CD4-positive, CD25-positive, alpha-beta regulatory T cell (primary cell): ENCODE data around the gene IFNA17. TPM values are rescaled to one million over a fixed set of nuclear protein-coding genes. Genes with fewer than 3 reads are reported as not detected.
"Not testable (repeated sequence)": the region's sequence is repeated elsewhere in the genome, so short reads cannot be mapped to it uniquely, and the experiment has no call there.

Source experiments
- ATAC-seq, 2 donors: fragments of 150-1000 bp; cut with Tn5 transposase; one replicate each; pipeline ENCODE4 v1.10.0; 2021; ENCODE audit warnings: low read depth in 2 of 2, moderate number of reproducible peaks in 2 of 2, moderate library complexity in 1 of 2
- DNase-seq, 3 donors: peaks; one replicate each; pipeline versions ENCODE4 v3.0.0 to v3.0.0-alpha.2; 2012 to 2022; ENCODE audit warnings: mixed read lengths in 1 of 3
- H3K27ac ChIP-seq: one replicate; pipeline ENCODE4 v1.7.0; 2013; ENCODE audit warnings: mild to moderate bottlenecking, low read length; ENCODE audit not compliant: insufficient read depth, poor library complexity, severe bottlenecking
- H3K27me3 ChIP-seq: one replicate; pipeline ENCODE4 v1.7.0; 2013; ENCODE audit warnings: low read length; ENCODE audit not compliant: control insufficient read depth, insufficient read depth
- H3K36me3 ChIP-seq: one replicate; pipeline ENCODE4 v1.7.0; 2013; ENCODE audit warnings: mild to moderate bottlenecking, low read length, moderate library complexity; ENCODE audit not compliant: control insufficient read depth, insufficient read depth
- H3K4me1 ChIP-seq: 2 replicates; pipeline ENCODE4 v1.7.0; 2013; ENCODE audit warnings: mild to moderate bottlenecking, low read length; ENCODE audit not compliant: insufficient read depth, control insufficient read depth, poor library complexity, severe bottlenecking
- H3K4me3 ChIP-seq: one replicate; pipeline ENCODE4 v1.7.0; 2013; ENCODE audit warnings: low read depth, mild to moderate bottlenecking, low read length, moderate library complexity
- H3K9me3 ChIP-seq, 2 experiments: 1 replicate in 1 of 2; 2 replicates in 1 of 2; pipeline ENCODE4 v1.7.0; 2013; ENCODE audit warnings: low read length in 2 of 2, mild to moderate bottlenecking in 1 of 2, moderate library complexity in 1 of 2; ENCODE audit not compliant: control insufficient read depth in 2 of 2
- H3K27ac Mint-ChIP-seq, 3 donors: one replicate each; pipeline ENCODE4 v1.8.0; 2020 to 2022; ENCODE audit warnings: mild to moderate bottlenecking in 3 of 3, mixed read lengths in 3 of 3, moderate library complexity in 2 of 3
- H3K27me3 Mint-ChIP-seq: one replicate; pipeline ENCODE4 v1.8.0; 2022; ENCODE audit warnings: mild to moderate bottlenecking, mixed read lengths
- H3K36me3 Mint-ChIP-seq: one replicate; pipeline ENCODE4 v1.8.0; 2020; ENCODE audit warnings: mixed read lengths
- H3K4me1 Mint-ChIP-seq, 4 donors: one replicate each; pipeline ENCODE4 v1.8.0; 2020 to 2022; ENCODE audit warnings: mixed read lengths in 4 of 4, mild to moderate bottlenecking in 1 of 4
- H3K4me3 Mint-ChIP-seq, 4 donors: one replicate each; pipeline ENCODE4 v1.8.0; 2020 to 2022; ENCODE audit warnings: mild to moderate bottlenecking in 4 of 4, mixed read lengths in 4 of 4, moderate library complexity in 3 of 4
- H3K9me3 Mint-ChIP-seq, 7 donors: one replicate each; pipeline ENCODE4 v1.8.0; 2020 to 2022; ENCODE audit warnings: mixed read lengths in 7 of 7, mild to moderate bottlenecking in 3 of 7, moderate library complexity in 2 of 7
- polyA plus RNA-seq, 4 donors: library from polyadenylated mRNA; unstranded; fragments of 300-500 nt; fragmentation: Illumina TruSeq; gene quantifications; one replicate each; pipeline ENCODE4 v1.2.3, GENCODE V29; 2021
- total RNA-seq: library from RNA; stranded (reverse); gene quantifications from one replicate; pipeline ENCODE4 v1.2.3, GENCODE V29; 2022

Gene IFNA17
- total and polyA plus RNA-seq, 5 donors from 2014 or later = not detected

DNA sequence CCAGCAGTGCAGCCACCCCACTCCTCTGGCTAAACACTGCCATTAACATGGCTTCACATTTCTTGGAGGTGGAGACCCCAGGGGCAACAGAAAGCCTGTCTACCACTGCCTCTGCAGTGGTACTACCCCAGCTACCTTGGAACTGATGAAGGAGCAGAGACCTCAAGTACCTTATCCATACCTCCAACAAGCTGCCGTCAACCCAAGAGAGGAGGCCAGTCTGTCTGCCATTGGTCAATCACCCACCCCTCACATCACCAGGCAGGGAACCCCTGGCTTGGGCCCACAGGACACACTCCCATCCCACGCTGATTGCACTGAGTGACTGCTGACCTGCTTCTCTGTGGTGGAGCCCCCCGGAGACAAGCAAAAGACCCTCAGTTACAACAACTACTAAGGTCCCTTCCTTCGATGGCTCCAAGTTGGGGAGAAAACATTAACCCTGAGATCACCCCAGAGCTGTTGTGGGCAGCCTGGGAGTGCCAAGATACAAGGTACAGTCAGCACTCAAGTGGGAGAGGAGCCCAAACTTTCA, 6.2 kb upstream of the IFNA17 start:
- Histone ChIP-seq H3K27ac (no peak overlapping the region), H3K4me3 (no peak overlapping the region), H3K9me3 (no peaks in the 10 kb centered on the region), H3K27me3 (peaks cover under 1% of the 10 kb centered on the region), H3K36me3 (no peaks in the 10 kb centered on the region), H3K4me1 (no peaks in the 10 kb centered on the region)
- ATAC-seq (no peak), DNase-seq (no peak)
- H3K27ac Mint-ChIP-seq = no peak overlapping the region
- peaks cover 27% of the 10 kb centered on the region for H3K27me3 Mint-ChIP-seq
- H3K4me3 Mint-ChIP-seq = no peak overlapping the region
- H3K4me1 Mint-ChIP-seq = peaks cover 0 to 6% (median 2%) of the 10 kb centered on the region in 4 donors
- H3K36me3 Mint-ChIP-seq = no peaks in the 10 kb centered on the region
- peaks cover 0 to 2% (median 0%) of the 10 kb centered on the region in 7 donors for H3K9me3 Mint-ChIP-seq

DNA sequence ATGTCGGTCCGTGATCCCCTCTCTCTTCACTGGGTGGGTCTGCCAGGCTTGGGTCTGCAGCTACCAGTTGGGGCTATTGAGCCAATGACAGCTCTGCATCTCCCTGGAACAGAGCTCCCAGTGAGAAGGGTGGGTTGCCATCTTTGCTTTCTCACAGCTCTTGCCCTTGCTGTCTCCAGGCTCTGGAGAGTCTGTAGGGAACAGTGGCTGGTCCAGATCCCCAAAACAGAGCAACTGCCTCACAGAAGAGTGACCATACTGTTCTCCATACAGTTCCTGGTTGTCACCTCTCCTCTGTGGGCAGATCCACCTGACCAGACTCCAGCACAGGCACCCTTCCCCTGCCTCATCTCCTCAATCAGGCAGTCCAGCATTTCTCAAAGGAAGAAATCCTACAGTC, 5.2 kb upstream of the IFNA17 start:
- no peak overlapping the region for H3K27ac Mint-ChIP-seq
- no peak overlapping the region for H3K4me3 ChIP-seq
- no peaks in the 10 kb centered on the region for H3K4me1 ChIP-seq
- H3K27ac ChIP-seq = no peak overlapping the region
- DNase-seq (no peak), ATAC-seq (no peak)
- H3K27me3 ChIP-seq = no peaks in the 10 kb centered on the region
- no peaks in the 10 kb centered on the region for H3K36me3 Mint-ChIP-seq
- peaks cover 0 to 2% (median 0%) of the 10 kb centered on the region in 7 donors for H3K9me3 Mint-ChIP-seq
- H3K4me3 Mint-ChIP-seq = no peak overlapping the region
- peaks cover 0 to 6% (median 2%) of the 10 kb centered on the region in 4 donors for H3K4me1 Mint-ChIP-seq
- H3K27me3 Mint-ChIP-seq = peaks cover 25% of the 10 kb centered on the region
- H3K36me3 ChIP-seq = no peaks in the 10 kb centered on the region
- H3K9me3 ChIP-seq = no peaks in the 10 kb centered on the region

DNA sequence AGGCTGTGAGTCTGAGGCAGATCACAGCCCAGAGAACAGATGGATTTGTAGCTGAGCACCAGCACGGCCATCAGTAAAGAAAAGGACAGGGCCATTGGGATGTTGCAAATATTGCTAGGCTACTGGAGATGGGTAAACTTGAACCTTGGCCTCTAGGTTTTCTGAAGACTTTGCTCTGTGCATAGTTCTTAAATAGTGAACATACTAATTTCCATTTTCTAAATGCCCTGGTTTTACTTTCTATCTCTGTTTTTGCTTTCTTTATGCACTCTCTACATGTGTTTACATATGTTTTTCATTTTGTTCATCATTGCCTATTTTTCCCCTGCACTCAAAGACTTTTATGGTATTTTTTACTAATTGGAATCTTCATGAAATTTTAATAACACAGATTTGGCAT, 10.8 kb downstream of the IFNA17 start, which contains the start of gene IFNA16:
TSS of gene IFNA16 (minus strand) at position 101 of the 400 bp plus-strand sequence. CDS start at position 95, 6 bp downstream.
- ATAC-seq, H3K27me3 ChIP-seq, H3K4me3 Mint-ChIP-seq: not testable (repeated sequence)

DNA sequence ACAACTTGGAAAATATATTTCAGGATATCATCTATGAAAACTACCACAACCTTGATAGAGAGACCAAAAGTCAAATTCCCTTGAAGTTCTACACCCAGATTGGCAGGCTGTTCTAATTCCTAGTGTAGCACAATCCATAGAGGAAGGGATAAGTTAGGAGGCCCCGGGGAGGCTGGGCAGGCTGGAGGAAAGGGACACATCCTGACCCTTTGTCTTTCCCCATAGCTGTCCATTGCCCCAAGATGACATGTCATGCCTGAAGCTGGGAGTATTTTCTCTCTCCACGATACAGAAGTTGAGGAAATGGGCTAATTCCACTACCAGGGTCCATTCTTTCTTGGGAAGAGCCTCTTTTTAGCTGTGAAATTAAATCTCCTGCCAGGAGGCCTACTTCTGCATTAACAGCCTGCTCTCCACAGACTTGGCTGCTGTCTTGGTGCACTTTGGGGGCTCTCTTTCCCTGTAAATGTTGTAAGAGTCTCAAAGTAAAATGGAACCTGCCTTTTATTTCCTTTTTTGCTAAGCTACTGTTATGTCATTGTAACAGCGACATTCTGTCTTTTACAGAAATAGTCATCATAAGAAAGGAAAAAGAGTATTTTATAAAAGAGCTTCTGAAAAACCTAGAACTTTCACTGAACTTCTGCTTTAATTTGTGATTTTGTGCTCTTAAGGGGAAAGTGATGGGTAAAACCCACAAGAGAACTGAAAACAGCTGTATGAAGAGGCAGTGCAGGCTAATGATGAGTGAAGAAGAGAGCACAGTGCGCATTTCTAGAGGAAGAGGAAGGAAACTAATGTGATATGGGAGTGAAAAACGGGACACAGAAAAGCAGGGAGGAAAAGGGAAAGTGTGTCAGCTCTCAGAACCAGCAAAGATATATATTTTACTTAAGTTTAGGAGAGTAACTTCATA, 14.4 kb downstream of the IFNA17 start:
- not testable (repeated sequence) for H3K27ac ChIP-seq, H3K9me3 Mint-ChIP-seq, H3K36me3 Mint-ChIP-seq, ATAC-seq, H3K27ac Mint-ChIP-seq, H3K4me1 Mint-ChIP-seq, H3K9me3 ChIP-seq, H3K36me3 ChIP-seq, H3K4me3 ChIP-seq, H3K27me3 ChIP-seq, H3K4me1 ChIP-seq
- Mint-ChIP-seq H3K27me3 (peaks cover 25% of the 10 kb centered on the region), H3K4me3 (peak overlapping the region in 2 of 4 donors; percentile 3 to 59)
- peak in 2 of 3 donors; percentile 2 to 26 for DNase-seq

More for the DNA sequence above, 10.8 kb downstream of the IFNA17 start, which contains the start of gene IFNA16:
- H3K27me3 Mint-ChIP-seq = peaks cover 22% of the 10 kb centered on the region
- not testable (repeated sequence) for H3K4me3 ChIP-seq, DNase-seq, H3K27ac ChIP-seq, H3K27ac Mint-ChIP-seq, H3K9me3 ChIP-seq, H3K4me1 ChIP-seq, H3K36me3 Mint-ChIP-seq, H3K9me3 Mint-ChIP-seq, H3K4me1 Mint-ChIP-seq, H3K36me3 ChIP-seq

DNA sequence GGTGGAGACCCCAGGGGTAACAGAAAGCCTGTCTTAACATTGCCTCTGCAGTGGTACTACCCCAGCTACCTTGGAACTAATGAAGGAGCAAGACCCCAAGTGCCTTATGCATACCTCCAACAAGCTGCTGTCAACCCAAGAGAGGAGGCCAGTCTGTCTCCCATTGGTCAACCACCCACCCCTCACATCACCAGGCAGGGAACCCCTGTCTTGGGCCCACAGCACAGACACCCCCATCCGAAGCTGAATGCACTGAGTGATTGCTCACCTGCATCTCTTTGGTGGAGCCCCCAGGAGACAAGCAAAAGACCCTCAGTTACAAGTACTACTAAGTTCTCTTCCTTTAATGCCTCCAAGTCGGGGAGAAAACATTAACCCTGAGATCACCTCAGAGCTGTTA, 15.9 kb downstream of the IFNA17 start:
- H3K4me3 Mint-ChIP-seq, DNase-seq, H3K9me3 Mint-ChIP-seq, H3K9me3 ChIP-seq, H3K4me1 ChIP-seq, ATAC-seq, H3K27me3 ChIP-seq, H3K36me3 Mint-ChIP-seq, H3K4me1 Mint-ChIP-seq, H3K27ac ChIP-seq, H3K4me3 ChIP-seq, H3K27ac Mint-ChIP-seq, H3K36me3 ChIP-seq: not testable (repeated sequence)
- H3K27me3 Mint-ChIP-seq = peaks cover 28% of the 10 kb centered on the region

DNA sequence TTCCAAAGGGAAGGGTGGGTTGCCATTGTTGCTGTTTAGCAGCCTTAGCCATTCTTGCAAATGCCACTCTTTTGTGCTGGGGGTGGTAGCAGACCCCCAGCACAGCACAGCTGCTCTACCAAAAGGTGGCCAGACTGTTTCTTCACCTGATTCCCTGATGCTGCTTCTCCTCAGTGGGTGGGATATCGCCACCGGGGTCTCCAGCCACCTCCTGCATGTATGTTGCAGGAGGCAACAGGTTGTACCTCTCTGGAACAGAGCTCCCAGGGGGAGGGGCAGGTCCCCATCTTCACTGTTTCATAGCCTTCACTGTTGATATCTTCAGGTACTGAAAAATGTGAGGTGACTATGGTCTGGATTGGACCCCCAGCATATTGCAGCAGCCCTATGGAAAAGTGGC, 17.2 kb downstream of the IFNA17 start:
- not testable (repeated sequence) for H3K27ac Mint-ChIP-seq, H3K4me1 Mint-ChIP-seq, H3K9me3 ChIP-seq, H3K4me3 Mint-ChIP-seq, H3K27me3 ChIP-seq, DNase-seq, H3K27ac ChIP-seq, H3K9me3 Mint-ChIP-seq, H3K36me3 ChIP-seq, ATAC-seq, H3K4me3 ChIP-seq, H3K4me1 ChIP-seq, H3K36me3 Mint-ChIP-seq
- peaks cover 26% of the 10 kb centered on the region for H3K27me3 Mint-ChIP-seq

DNA sequence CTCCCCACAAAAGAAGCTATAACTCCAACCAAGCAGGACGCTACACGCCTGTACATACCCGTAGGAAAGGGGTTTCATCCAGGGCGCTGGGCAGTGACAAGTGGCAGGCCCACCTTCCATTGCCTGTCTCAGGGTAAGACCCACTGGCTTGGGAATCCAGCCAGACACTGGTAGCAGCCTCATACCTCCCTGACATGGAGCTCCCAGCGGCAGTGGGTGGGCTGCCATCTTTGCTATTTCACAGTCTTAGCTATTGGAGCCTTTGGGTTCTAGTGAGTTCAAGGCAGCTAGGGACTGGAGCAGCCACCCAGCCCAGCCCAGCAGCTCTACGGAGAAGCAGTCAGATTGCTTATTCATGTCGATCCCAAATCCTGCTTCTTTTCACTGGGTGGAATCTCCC, 17.7 kb downstream of the IFNA17 start:
- H3K27ac ChIP-seq = no peak overlapping the region
- H3K9me3 Mint-ChIP-seq = no peaks in the 10 kb centered on the region
- H3K4me3 ChIP-seq = no peak overlapping the region
- no peak for ATAC-seq
- H3K27me3 ChIP-seq = no peaks in the 10 kb centered on the region
- H3K36me3 ChIP-seq = no peaks in the 10 kb centered on the region
- peaks cover 25% of the 10 kb centered on the region for H3K27me3 Mint-ChIP-seq
- H3K4me3 Mint-ChIP-seq = no peak overlapping the region
- no peak for DNase-seq
- H3K36me3 Mint-ChIP-seq = no peaks in the 10 kb centered on the region
- H3K9me3 ChIP-seq = no peaks in the 10 kb centered on the region
- peaks cover 0 to 4% (median 2%) of the 10 kb centered on the region in 4 donors for H3K4me1 Mint-ChIP-seq
- H3K27ac Mint-ChIP-seq = no peak overlapping the region
- H3K4me1 ChIP-seq = no peaks in the 10 kb centered on the region

DNA sequence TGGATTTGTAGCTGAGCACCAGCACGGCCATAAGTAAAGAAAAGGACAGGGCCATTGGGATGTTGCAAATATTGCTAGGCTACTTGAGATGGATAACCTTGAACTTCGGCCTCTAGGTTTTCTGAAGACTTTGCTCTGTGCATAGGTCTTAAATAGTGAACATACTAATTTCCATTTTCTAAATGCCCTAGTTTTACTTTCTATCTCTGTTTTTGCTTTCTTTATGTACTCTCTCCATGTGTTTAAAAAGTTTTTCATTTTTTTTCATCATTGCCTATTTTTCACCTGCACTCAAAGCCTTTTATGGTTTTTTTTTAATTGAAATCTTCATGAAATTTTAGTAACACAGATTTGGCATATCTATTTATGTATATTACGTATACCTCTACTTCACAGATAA, 21.0 kb downstream of the IFNA17 start, which contains the start of gene IFNA10:
TSS of gene IFNA10 (minus strand) at position 101 of the 400 bp plus-strand sequence. CDS start at position 55, 46 bp downstream.
- not testable (repeated sequence) for H3K4me1 Mint-ChIP-seq, H3K4me3 ChIP-seq, H3K27me3 ChIP-seq, DNase-seq, H3K9me3 Mint-ChIP-seq, H3K27ac ChIP-seq, H3K9me3 ChIP-seq, ATAC-seq, H3K36me3 ChIP-seq, H3K4me3 Mint-ChIP-seq, H3K27ac Mint-ChIP-seq, H3K4me1 ChIP-seq, H3K36me3 Mint-ChIP-seq
- H3K27me3 Mint-ChIP-seq = peaks cover 20% of the 10 kb centered on the region
